RWPE1 (cell line): Measurements from ENCODE around the gene ZNF227.

ENCODE experiments used
- CTCF ChIA-PET: fragments of 350-600 bp; sonication (Branson Sonifier 250); formaldehyde crosslinking; extraction: SDS; loops from one replicate; lab custom pipeline; 2021; lab: Yijun Ruan, JAX
- POLR2A ChIA-PET: fragments of 400-600 bp; formaldehyde crosslinking; extraction: SDS; loops from one replicate; lab custom pipeline; 2020; ENCODE audit warnings: antibody characterized with exemption; ENCODE audit not compliant: low non-redundant PET; lab: Yijun Ruan, JAX
- DNase-seq: peaks from one replicate; pipeline ENCODE4 v3.0.0; 2012; ENCODE audit warnings: low spot score
- H3K27ac ChIP-seq: fragments of 450-650 bp; 2 replicates; pipeline ENCODE4 v1.5.1; 2017
- TF ChIP-seq, protein P1 (sequence below): fragments of 450-650 bp; conservative IDR thresholded peaks from 2 replicates; pipeline ENCODE4 v1.5.1; 2017; ENCODE audit warnings: low read depth, mild to moderate bottlenecking

Gene ZNF227

GRCh38 chr19:44180968-44181367 lies 31.4 kb upstream of the ZNF227 start:
- no peak for DNase-seq
- TF ChIP-seq, protein P1, sequence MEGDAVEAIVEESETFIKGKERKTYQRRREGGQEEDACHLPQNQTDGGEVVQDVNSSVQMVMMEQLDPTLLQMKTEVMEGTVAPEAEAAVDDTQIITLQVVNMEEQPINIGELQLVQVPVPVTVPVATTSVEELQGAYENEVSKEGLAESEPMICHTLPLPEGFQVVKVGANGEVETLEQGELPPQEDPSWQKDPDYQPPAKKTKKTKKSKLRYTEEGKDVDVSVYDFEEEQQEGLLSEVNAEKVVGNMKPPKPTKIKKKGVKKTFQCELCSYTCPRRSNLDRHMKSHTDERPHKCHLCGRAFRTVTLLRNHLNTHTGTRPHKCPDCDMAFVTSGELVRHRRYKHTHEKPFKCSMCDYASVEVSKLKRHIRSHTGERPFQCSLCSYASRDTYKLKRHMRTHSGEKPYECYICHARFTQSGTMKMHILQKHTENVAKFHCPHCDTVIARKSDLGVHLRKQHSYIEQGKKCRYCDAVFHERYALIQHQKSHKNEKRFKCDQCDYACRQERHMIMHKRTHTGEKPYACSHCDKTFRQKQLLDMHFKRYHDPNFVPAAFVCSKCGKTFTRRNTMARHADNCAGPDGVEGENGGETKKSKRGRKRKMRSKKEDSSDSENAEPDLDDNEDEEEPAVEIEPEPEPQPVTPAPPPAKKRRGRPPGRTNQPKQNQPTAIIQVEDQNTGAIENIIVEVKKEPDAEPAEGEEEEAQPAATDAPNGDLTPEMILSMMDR: no peak
- no peak overlapping the region for H3K27ac ChIP-seq
- ChIA-PET CTCF (no interaction called here), POLR2A (no interaction called here)

- ChIA-PET POLR2A (no interaction called here), CTCF (interaction anchor here (0.7 kb wide), 1 partner anchor 25 kb away, joined by 3 read pairs; no protein-coding TSS in a partner anchor)
- TF ChIP-seq, protein P1: no peak
- H3K27ac ChIP-seq: no peak overlapping the region
- DNase-seq: no peak
Observed at GRCh38 chr19:44182145-44182544, 30.2 kb upstream of the ZNF227 start.

GRCh38 chr19:44190020-44190419 lies 22.3 kb upstream of the ZNF227 start:
- H3K27ac ChIP-seq: no peak overlapping the region
- TF ChIP-seq, protein P1: no peak
- ChIA-PET CTCF (no interaction called here), POLR2A (no interaction called here)
- no peak for DNase-seq

DNA sequence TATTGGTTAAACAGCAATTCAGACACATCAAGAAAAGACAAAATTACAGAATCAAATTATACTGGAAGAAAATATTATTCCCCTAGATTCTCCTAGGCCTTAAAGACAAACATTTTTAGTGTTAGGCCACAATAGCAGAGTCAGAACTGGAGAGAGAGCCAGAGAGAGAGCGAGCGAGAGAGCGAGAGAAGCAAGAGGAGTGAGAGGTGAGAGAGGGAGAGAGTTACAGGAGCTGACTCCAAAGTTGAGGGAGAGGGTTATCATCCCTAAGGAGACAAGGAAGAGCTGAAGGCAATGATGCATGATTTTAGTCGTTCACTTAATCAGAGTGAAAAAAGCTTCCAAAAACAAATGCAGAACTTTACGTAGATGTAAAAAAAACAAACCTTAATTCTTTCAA lies 20.2 kb upstream of the ZNF227 start:
- DNase-seq: no peak
- POLR2A ChIA-PET: no interaction called here
- CTCF ChIA-PET: interaction anchor here (0.6 kb wide), 2 partner anchors 20 to 385 kb away, joined by 3 read pairs; no protein-coding TSS in a partner anchor
- H3K27ac ChIP-seq: no peak overlapping the region
- TF ChIP-seq, protein P1: no peak

GRCh38 chr19:44196772-44197171 lies 15.6 kb upstream of the ZNF227 start:
- TF ChIP-seq, protein P1: no peak
- POLR2A ChIA-PET: no interaction called here
- no peak overlapping the region for H3K27ac ChIP-seq
- CTCF ChIA-PET: no interaction called here
- no peak for DNase-seq

GRCh38 chr19:44202470-44202869 lies 9.9 kb upstream of the ZNF227 start:
- no peak for DNase-seq
- ChIA-PET POLR2A (no interaction called here), CTCF (no interaction called here)

More at GRCh38 chr19:44202470-44202869, 9.9 kb upstream of the ZNF227 start:
- TF ChIP-seq, protein P1: no peak
- no peak overlapping the region for H3K27ac ChIP-seq
